H1 (cell line): ENCODE data around the gene TADA2B. TPM values are rescaled to one million over a fixed set of nuclear protein-coding genes. Genes with fewer than 3 reads are reported as not detected.

Experiments used
- EP300 ChIP-seq, 2 experiments: IDR thresholded peaks; 1 replicate in 1 of 2; 2 replicates in 1 of 2; pipeline ENCODE4 v1.6.1; 2011 to 2012; ENCODE audit warnings: low read depth in 2 of 2, low read length in 2 of 2, mild to moderate bottlenecking in 2 of 2, borderline replicate concordance in 1 of 2, inconsistent platforms in 1 of 2, moderate library complexity in 1 of 2
- KDM5A ChIP-seq: fragments of 200-600 bp; IDR thresholded peaks from 2 replicates; pipeline ENCODE4 v1.7.1; 2012; ENCODE audit warnings: mild to moderate bottlenecking, low read length, inconsistent platforms, mixed read lengths
- RBBP5 ChIP-seq: IDR thresholded peaks from 2 replicates; pipeline ENCODE4 v1.7.1; 2012; ENCODE audit warnings: low read depth, mild to moderate bottlenecking, inconsistent platforms, low read length, moderate library complexity, borderline replicate concordance
- SRF ChIP-seq: IDR thresholded peaks from 2 replicates; pipeline ENCODE4 v1.6.1; 2011; ENCODE audit warnings: mild to moderate bottlenecking, low read depth, low read length, moderate library complexity
- SUZ12 ChIP-seq: fragments of 200-600 bp; sonication (generic); IDR thresholded peaks from 2 replicates; pipeline ENCODE4 v1.6.1; 2012; ENCODE audit warnings: mild to moderate bottlenecking, inconsistent platforms, low read length, moderate library complexity, mixed read lengths
- polyA plus RNA-seq, 7 experiments: library from polyadenylated mRNA; depleted of rRNA in 3 of 7; stranded (reverse) in 5 of 7; unstranded in 2 of 7; fragments of >200 nt in 5 of 7; fragments of 200-250 nt in 2 of 7; gene quantifications; 1 replicate in 5 of 7; 2 replicates in 1 of 7; 4 replicates in 1 of 7; pipeline versions ENCODE4 v1.2.1 to v1.2.3, GENCODE V29; 2011 to 2013; ENCODE audit warnings: missing spikeins in 2 of 7, mixed read lengths in 2 of 7
- total RNA-seq: library from RNA; stranded (reverse); fragmentation: NEBNext Ultra II Directional; extraction: Animal tissue kit (Norgen Biotek cat#: 25700); gene quantifications from 2 replicates; pipeline ENCODE4 v1.2.1, GENCODE V29; 2021
- TF ChIP-seq, protein P1 (sequence below): IDR thresholded peaks from 2 replicates; pipeline ENCODE4 v1.6.1; 2011; ENCODE audit warnings: low read length, improper control_type of control experiment

The TADA2B gene
- total and polyA plus RNA-seq, 2 of the 8 experiments (the other 6 are each of a cell fraction or from before 2014, with no cell fraction given) = 5.7 to 12.1 TPM

- no peak for TF ChIP-seq RBBP5
- TF ChIP-seq SUZ12 = no peak
- no peak for TF ChIP-seq KDM5A
- no peak for TF ChIP-seq SRF
- TF ChIP-seq, protein P1, sequence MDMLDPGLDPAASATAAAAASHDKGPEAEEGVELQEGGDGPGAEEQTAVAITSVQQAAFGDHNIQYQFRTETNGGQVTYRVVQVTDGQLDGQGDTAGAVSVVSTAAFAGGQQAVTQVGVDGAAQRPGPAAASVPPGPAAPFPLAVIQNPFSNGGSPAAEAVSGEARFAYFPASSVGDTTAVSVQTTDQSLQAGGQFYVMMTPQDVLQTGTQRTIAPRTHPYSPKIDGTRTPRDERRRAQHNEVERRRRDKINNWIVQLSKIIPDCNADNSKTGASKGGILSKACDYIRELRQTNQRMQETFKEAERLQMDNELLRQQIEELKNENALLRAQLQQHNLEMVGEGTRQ = no peak
- no peak for TF ChIP-seq EP300 (IDR thresholded peaks at IDR 0.05; ENCODE audit: borderline replicate concordance in 1 of 2, low read depth in 2 of 2, low read length in 2 of 2)
Measured at GRCh38 chr4:7105276-7105675, 62.1 kb downstream of the TADA2B start (continued).
